ENCODE results near the gene IL3RA. TPM values are rescaled to one million over a fixed set of nuclear protein-coding genes. Genes with fewer than 3 reads are reported as not detected.

Gene IL3RA
- total RNA-seq, 4 donors from 2014 or later = 3.3 to 17.7 (median 6.3) TPM

- H3K9me3 ChIP-seq = peaks cover 0 to 27% (median 4%) of the 10 kb centered on the region in 4 donors
- WGBS, 2 donors = 91 to 94% methylated on average over 29 of the region's 29 CpGs
- no peak overlapping the region for H3K27ac ChIP-seq
- DNase-seq (ENCODE audit: low spot score in 2 of 2) = no peak
- no peaks in the 10 kb centered on the region for H3K4me1 ChIP-seq
- H3K36me3 ChIP-seq = peaks cover 5 to 93% (median 8%) of the 10 kb centered on the region in 3 donors
- TF ChIP-seq CTCF (IDR thresholded peaks at IDR 0.05) = no peak
- TF ChIP-seq POLR2A (IDR thresholded peaks at IDR 0.05) = no peak
- no peak for TF ChIP-seq EP300 (IDR thresholded peaks at IDR 0.05)
- no peak overlapping the region for H3K4me3 ChIP-seq
- H3K27me3 ChIP-seq = no peaks in the 10 kb centered on the region
Observed at GRCh38 chrX:1418901-1419544, 82.4 kb downstream of the IL3RA start.

GRCh38 chrX:1419545-1420355, 83.2 kb downstream of the IL3RA start:
- H3K9me3 ChIP-seq = peaks cover 0 to 27% (median 4%) of the 10 kb centered on the region in 4 donors
- peaks cover 5 to 87% (median 8%) of the 10 kb centered on the region in 3 donors for H3K36me3 ChIP-seq
- H3K4me3 ChIP-seq = no peak overlapping the region
- no peaks in the 10 kb centered on the region for H3K27me3 ChIP-seq
- DNase-seq (ENCODE audit: low spot score in 2 of 2) = no peak
- H3K27ac ChIP-seq = no peak overlapping the region
- no peak for TF ChIP-seq EP300 (IDR thresholded peaks at IDR 0.05)
- no peak for TF ChIP-seq CTCF (IDR thresholded peaks at IDR 0.05)
- WGBS, 2 donors = 87 to 88% methylated on average over 19 of the region's 19 CpGs
- H3K4me1 ChIP-seq = no peaks in the 10 kb centered on the region

GRCh38 chrX:1420371-1420770, 83.8 kb downstream of the IL3RA start:
- DNase-seq (ENCODE audit: low spot score in 2 of 2) = no peak
- 74 to 77% methylated on average over 14 of the region's 14 CpGs for WGBS, 2 donors
- Histone ChIP-seq H3K36me3 (peaks cover 5 to 92% (median 12%) of the 10 kb centered on the region in 3 donors), H3K4me1 (no peaks in the 10 kb centered on the region), H3K9me3 (peaks cover 0 to 27% (median 4%) of the 10 kb centered on the region in 4 donors), H3K27me3 (no peaks in the 10 kb centered on the region), H3K27ac (no peak overlapping the region), H3K4me3 (no peak overlapping the region)
- TF ChIP-seq CTCF (IDR thresholded peaks at IDR 0.05) (no peak), POLR2A (IDR thresholded peaks at IDR 0.05) (no peak), EP300 (IDR thresholded peaks at IDR 0.05) (no peak)

DNA sequence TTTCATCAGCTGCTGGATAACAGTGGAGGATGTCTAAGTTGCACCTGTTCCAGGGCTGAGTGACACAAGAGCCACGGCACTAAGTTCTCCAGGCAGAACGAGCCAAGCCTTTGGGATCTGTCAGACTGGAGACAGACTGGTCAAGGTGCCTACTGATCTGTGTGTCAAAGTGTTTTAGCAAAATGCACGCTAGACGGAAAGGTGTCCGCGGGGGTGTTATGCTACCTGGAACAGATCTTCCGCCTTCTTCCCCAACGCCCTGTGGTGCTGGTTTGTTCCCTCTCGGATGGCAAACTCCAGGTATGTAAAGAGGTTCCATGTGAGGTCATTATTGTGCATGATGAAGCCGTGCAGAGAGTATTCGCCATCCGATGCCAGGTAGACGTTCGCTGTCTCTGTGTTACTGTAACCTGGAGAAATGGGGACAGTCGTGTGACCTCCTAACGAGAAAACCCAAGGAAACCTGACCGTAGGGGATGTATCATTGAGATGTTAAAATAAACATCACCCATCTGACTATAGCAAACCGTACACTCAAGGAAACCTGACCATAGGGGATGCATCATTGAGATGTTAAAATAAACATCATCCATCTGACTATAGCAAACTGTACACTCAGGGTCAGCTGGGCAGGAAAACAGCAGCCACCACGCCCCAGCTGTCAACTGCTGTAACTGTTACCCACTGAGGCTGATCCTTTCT, 85.0 kb downstream of the IL3RA start:
- H3K36me3 ChIP-seq = peaks cover 5 to 92% (median 12%) of the 10 kb centered on the region in 3 donors
- no peak for DNase-seq (ENCODE audit: low spot score in 2 of 2)
- H3K4me1 ChIP-seq = no peaks in the 10 kb centered on the region
- no peak overlapping the region for H3K4me3 ChIP-seq
- H3K9me3 ChIP-seq = peaks cover 0 to 27% (median 4%) of the 10 kb centered on the region in 4 donors
- TF ChIP-seq POLR2A (IDR thresholded peaks at IDR 0.05) = no peak
- no peak for TF ChIP-seq CTCF (IDR thresholded peaks at IDR 0.05)
- TF ChIP-seq EP300 (IDR thresholded peaks at IDR 0.05) = no peak
- 98 to 99% methylated on average over 19 of the region's 19 CpGs for WGBS, 2 donors
- no peaks in the 10 kb centered on the region for H3K27me3 ChIP-seq
- H3K27ac ChIP-seq = no peak overlapping the region
